HG03175 (cell line): ENCODE results near the gene CLPSL2.
"Not testable (repeated sequence)": the region's sequence is repeated elsewhere in the genome, so short reads cannot be mapped to it uniquely, and the experiment has no call there.

Experiments used
- ATAC-seq: cut with Tn5 transposase; IDR thresholded peaks from one replicate; pipeline ENCODE4 v1.9.1; 2021; ENCODE audit warnings: mild to moderate bottlenecking, moderate library complexity; ENCODE audit not compliant: unreplicated experiment

CLPSL2 gene

DNA sequence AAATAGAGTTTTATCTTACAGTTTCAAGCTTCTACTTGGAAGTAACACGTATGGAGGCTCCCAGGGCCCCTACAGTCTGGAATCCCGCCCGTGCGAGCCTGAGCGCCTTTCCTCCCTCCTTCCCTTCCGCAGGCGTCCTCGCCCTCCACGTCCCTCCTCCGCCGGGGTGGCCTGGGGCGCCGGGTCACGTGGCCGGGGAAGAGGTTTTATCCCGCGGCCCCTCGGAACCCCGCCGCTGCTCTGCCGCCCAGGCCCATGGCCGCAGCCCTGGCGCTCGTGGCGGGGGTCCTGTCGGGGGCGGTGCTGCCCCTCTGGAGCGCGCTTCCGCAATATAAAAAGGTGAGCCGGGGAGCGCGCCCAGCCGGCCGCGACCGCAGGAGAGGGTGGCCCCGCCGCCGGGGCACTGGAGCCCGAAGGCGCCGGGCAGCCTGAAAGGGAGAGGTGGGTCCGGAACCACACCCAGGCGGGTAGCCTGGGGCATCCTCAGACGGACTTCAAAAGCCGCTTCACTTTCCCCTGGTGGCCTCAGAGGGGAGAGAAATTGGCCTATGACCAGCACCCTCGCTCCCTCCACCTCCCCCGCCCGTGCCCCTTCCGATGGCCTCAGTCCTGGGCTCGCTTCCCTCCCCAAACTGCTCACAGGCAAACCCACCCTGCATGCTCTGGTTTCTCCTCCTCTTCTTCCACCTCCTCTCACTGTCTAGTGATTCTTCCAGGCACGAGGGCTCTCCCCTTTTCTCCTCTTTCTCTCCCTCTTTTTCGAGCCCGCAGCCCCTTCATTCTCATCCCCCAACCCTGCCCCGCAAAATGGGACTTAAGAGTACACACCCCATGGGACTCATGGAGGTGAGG lies at the start of gene CLPSL2:
Gene CLPSL2 (plus strand): TSS at position 235 of the 852 bp plus-strand sequence. CDS start 21 bp downstream, at position 256.
- ATAC-seq = no peak

DNA sequence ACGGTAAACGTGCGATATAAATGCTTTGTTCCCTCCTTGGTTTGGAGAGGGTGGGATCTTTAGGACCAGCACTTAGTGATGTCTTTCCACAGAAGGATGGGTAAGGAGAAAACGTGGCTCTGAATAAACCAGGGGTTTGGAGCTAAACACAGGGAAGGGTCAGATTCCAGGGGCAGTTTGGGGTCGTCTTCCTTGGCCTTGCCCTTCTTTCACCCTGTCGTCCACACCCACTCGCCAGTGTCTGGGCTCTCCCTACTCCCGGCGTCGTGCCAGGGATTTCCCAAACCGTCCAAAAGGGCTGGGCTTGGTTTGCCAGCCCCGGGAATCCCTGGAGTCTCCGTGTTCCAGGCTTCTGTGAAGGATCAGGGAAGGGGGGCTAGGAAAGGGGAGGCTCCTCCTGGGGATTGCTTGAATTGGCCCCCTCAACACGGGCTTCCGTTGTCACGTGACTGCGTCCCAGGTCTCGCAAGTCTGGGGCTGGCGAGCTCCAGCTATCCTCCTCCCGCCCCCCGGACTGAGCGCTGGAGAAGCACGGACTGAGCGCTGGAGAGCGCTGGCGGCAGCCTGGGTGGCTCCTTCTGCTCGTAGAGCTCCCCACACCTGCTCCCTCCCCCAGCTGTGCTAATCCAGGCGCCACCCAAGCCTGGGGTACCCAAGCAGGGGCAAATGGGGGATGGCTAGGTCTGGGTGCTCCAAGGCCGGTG lies 49.0 kb upstream of the CLPSL2 start:
- peak; percentile 3 for ATAC-seq

DNA sequence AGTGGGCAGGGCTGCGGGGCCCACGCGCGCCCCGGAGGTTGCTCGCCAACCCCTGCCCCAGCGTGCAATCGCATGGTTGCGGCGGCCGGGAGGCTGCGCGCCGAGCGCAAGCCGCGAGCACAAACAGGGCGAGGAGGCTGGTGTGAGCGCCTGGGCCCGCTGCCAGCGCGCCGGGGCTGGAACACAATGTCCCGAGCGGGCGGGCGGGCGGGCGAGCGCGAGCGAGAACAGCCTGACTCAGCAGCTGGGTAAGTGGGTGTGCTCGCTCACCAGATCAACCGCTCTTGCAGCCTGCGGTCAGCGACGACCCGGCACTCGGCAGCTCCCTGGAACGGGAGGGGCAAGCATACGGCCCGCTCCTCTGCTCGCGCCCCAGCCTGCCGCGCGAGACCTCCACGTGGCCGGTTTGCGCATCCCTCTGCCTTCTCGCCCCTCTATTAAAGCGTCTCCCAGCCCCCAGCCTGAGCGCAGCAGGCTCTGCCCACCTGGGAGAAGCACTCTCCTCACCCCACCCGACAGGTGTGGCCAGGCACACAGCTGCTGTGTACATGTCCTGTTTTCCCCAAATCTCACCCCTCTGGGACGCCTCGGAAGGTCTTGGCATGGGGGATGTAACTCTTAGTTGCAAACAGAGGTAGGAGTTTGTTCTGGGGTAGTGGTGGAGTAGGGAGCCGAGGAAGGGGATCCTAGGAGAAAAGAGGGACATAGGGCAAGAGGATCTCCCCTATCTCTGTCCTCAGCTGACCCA lies 48.3 kb upstream of the CLPSL2 start:
- ATAC-seq = peak; percentile 43

GRCh38 chr6:35728683-35729678 lies 47.4 kb upstream of the CLPSL2 start:
- no peak for ATAC-seq

DNA sequence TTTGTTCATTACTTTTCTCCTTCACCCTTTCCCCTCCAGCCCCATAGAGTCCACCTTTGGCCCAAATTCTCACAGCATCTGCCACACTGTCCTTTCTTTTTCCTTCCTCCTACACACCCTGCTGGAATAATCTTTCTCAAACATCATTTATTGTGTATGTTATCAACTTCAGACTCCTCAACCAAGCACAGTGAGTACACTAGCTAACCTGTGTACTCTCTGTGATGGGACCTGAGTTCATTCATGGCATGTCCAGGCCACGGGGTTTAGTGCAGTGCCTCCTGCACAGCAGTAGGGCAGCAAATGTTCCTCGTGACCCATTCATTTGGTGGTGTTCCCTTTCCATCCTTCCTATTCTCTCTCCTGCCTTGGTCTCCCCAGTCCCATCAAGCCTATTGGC lies 46.7 kb upstream of the CLPSL2 start:
- ATAC-seq = no peak

DNA sequence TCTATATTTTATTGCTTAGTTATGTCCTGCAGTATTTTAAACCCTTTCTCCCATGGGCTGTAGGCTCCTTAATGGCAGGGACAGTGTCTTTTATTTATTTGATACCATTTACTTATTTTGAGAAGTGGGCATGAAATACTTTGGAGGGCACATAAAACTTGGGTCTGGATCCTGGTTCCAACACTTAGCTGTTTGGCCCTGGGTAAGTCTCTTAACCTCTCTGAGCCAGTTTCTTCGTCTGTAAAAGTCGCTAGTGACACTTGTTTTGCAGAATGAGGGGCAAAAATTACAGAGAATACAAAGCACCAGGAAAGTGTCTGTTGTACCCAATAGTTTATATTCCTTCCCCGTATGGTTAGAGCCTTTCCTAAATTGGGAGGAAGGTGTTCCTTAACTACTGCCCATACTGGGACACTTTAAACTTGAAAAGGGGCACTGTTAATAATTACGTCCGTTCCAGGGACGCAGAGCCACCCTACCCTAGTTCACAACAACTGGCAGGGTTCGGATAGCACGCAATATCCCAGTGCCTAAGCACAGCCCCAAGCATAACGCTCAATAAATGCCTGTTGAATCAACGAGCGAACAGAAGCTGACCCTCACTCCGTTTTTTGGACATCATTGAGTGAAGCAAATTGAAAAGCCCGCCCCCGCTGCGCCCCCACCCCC lies 45.5 kb upstream of the CLPSL2 start:
- ATAC-seq = no peak

DNA sequence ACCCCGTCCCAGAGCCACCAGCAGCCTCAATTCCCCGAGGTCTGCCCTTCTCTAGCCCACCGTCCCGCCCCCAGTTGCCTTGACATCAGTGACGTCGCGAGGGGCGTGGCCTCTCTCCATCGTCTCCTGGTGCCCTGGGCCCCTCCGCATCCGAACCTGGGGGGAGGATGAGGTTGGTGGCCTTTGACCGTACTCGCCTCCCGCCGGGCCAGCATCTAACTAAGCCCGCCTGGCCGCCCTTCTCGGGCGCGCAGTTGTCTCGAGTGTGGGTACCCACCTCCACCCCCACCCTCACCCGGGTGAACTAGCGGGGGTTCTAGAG lies 45.0 kb upstream of the CLPSL2 start:
- peak; percentile 62 for ATAC-seq

DNA sequence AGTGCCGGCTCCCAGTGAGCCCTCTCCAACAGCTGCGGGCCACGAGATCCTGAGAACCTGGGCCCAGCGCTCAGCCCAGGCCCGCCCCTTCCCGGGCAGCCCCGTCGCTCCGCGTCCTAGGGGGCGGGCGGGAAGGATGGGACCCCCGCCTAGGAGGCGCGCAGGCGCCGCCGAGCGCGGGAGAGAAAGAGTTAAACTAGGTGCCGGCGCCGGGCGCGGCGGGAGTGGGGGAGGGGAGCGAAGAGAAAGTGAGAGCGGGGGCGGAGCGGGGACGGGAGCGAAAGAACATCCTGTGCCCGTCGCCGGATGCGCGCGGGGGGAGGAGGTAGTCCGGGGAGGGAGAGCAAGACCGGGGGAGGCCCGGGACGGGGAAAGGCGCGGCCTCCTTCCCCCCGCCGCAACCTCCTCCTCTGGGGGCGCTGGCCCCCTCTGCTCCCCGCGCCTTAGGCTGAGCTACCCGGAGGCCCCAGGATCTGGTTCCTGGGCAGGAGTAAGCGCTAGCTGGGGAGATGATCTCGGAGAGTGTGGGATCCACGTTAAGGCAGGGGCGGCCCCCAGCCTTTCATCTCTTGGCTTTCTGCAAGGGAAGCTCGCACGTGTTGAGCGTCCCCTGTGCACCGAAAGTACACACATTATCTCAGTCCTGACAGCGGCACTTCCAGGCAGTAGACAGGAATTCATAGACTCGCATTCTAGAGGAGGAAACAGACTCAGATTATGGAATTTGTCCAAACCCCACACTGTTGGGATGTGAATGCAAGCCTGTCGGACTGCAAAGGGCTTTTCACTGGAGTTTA lies 44.5 kb upstream of the CLPSL2 start:
- peak; percentile 50 for ATAC-seq

- ATAC-seq = no peak
Measured at GRCh38 chr6:35733633-35734032, 42.8 kb upstream of the CLPSL2 start.

- not testable (repeated sequence) for ATAC-seq
Measured at GRCh38 chr6:35734319-35734718, 42.1 kb upstream of the CLPSL2 start.

DNA sequence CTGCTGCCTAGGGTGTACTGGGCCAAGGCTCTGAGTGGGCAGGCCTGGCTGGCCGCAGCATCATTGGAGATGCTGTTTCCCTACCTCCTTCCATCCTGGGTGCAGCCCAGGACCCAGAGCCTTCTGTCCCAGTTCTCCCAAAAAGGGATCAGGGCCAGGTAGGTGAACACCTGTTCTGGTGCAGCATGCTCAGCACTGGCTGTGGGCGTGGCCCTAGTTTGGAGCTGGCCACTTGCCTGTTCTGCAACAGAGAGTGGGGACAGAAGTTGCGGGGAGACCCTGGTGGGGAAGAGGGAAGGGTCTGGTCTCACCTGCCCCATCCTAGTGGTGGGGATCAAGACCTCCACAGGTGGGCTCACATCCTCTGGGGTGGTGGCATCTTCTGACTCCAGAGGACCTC lies 40.9 kb upstream of the CLPSL2 start:
- no peak for ATAC-seq

DNA sequence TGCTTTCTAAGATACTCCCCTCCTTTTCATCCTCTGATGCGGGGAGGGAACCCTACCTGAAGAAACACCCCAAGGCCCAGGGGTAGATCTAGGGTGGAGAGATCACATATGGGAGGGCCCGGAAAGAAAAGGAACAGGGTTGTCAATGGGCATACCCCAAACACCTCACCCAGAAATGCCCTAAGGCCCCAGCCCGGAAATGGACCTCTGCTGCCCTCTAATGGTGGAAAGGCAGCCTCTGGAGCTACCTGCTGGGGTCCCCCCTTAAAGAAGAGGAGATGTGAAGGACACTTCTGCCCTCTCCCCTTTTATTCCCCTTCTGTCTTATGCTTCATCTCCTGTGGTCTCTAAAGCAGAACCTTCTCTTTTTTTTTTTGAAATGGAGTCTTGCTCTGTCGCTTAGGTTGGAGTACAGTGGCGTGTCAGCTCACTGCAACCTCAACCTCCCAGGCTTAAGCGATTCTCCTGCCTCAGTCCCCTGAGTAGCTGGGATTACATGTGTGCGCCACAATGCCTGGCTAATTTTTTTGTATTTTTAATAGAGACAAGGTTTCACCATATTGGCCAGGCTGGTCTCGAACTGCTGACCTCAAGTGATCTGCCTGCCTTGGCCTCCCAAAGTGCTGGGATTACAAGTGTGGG lies 40.0 kb upstream of the CLPSL2 start:
- no peak for ATAC-seq

GRCh38 chr6:35736982-35737412 lies 39.4 kb upstream of the CLPSL2 start, which contains the start of gene ARMC12:
TSS of gene ARMC12 (plus strand) at chr6:35737032. CDS start at chr6:35737109, 77 bp downstream.
- ATAC-seq = no peak

- no peak for ATAC-seq
Measured at GRCh38 chr6:35737413-35738211, 38.8 kb upstream of the CLPSL2 start.

- ATAC-seq = no peak
Measured at GRCh38 chr6:35739645-35740524, 36.5 kb upstream of the CLPSL2 start.

GRCh38 chr6:35742842-35743241 lies 33.6 kb upstream of the CLPSL2 start:
- no peak for ATAC-seq

GRCh38 chr6:35745509-35745908 lies 30.9 kb upstream of the CLPSL2 start:
- no peak for ATAC-seq
